ENCODE measurements around the gene SYNJ2. TPM values are rescaled to one million over a fixed set of nuclear protein-coding genes. Genes with fewer than 3 reads are reported as not detected.
A peak's percentile ranks its signal among the peaks of the same experiment; 100 is the strongest.

SYNJ2 gene
- polyA plus RNA-seq, 10 donors = 8.0 to 12.8 (median 9.7) TPM

- DNase-seq = peak in 1 of 3 donors; percentile 93
These were observed 58.6 kb downstream of the SYNJ2 start for GRCh38 chr6:158040051-158040803.

- DNase-seq = no peak
These were observed 59.2 kb downstream of the SYNJ2 start for GRCh38 chr6:158040804-158041347.

GRCh38 chr6:158041370-158041769, 59.7 kb downstream of the SYNJ2 start:
- no peak for DNase-seq

- DNase-seq = no peak
These were observed 60.1 kb downstream of the SYNJ2 start for GRCh38 chr6:158041788-158042187.

- DNase-seq = no peak
These were observed 60.7 kb downstream of the SYNJ2 start for GRCh38 chr6:158042245-158042798.

- no peak for DNase-seq
These were observed 61.3 kb downstream of the SYNJ2 start for GRCh38 chr6:158043008-158043407.

GRCh38 chr6:158043586-158044524, 62.2 kb downstream of the SYNJ2 start:
- no peak for DNase-seq

GRCh38 chr6:158044525-158044888, 62.8 kb downstream of the SYNJ2 start:
- no peak for DNase-seq

GRCh38 chr6:158046201-158047126, 64.8 kb downstream of the SYNJ2 start:
- DNase-seq = no peak

- no peak for DNase-seq
These were observed 65.5 kb downstream of the SYNJ2 start for GRCh38 chr6:158047127-158047518.

- DNase-seq = no peak
These were observed 66.1 kb downstream of the SYNJ2 start for GRCh38 chr6:158047563-158048323.

- DNase-seq = no peak
These were observed 66.9 kb downstream of the SYNJ2 start for GRCh38 chr6:158048589-158048988.

- DNase-seq = no peak
These were observed 67.7 kb downstream of the SYNJ2 start for GRCh38 chr6:158049055-158050028.

- no peak for DNase-seq
These were observed 68.6 kb downstream of the SYNJ2 start for GRCh38 chr6:158050107-158050735.

- no peak for DNase-seq
These were observed 69.3 kb downstream of the SYNJ2 start for GRCh38 chr6:158050955-158051354.

GRCh38 chr6:158051968-158052367, 70.3 kb downstream of the SYNJ2 start:
- DNase-seq = no peak

GRCh38 chr6:158053377-158054313, 72.0 kb downstream of the SYNJ2 start:
- no peak for DNase-seq

Measured in muscle of back (tissue), 11 donors.